ENCODE results near the gene CLDND2. TPM values are rescaled to one million over a fixed set of nuclear protein-coding genes. Genes with fewer than 3 reads are reported as not detected.

The CLDND2 gene
- total and polyA plus RNA-seq, 2 of the 4 experiments (the other 2 are of a cell fraction), result not detected

- H2AFZ ChIP-seq (replicated peaks; ENCODE audit: low read length, poor library complexity), result peak overlapping the region; percentile 41
These were observed 22.3 kb upstream of the CLDND2 start for GRCh38 chr19:51391073-51391611.

More at GRCh38 chr19:51391073-51391611, 22.3 kb upstream of the CLDND2 start:
- H4K8ac ChIP-seq (ENCODE audit: low read depth in 2 of 2, low read length in 2 of 2), result no peak overlapping the region; a peak in 1 of 4 replicates
- no peak overlapping the region for H2BK20ac ChIP-seq (ENCODE audit: low read depth, low read length)
- no peak overlapping the region for H3K18ac ChIP-seq (ENCODE audit: low read depth, low read length)
- H3K4ac ChIP-seq (ENCODE audit: low read depth, low read length), result no peak overlapping the region
- intact Hi-C loops (cut with micrococcal nuclease) (no loop called here), dilution Hi-C loops (cut with HindIII; ENCODE audit: low sequenced_read_pairs, unreplicated experiment) (no loop called here), in situ Hi-C loops (cut with MboI; ENCODE audit: low sequenced_read_pairs) (no loop called here)
- H3K14ac ChIP-seq (replicated peaks; ENCODE audit: low read depth, low read length), result no peak overlapping the region
- H2BK120ac ChIP-seq (ENCODE audit: low read depth, low read length), result no peak overlapping the region
- ChIA-PET POLR2A (ENCODE audit: unreplicated experiment) (no interaction called here), CTCF (no interaction called here)
- H3K23ac ChIP-seq (ENCODE audit: low read depth, low read length), result no peak overlapping the region
- 0 out of 4 replicates have a peak, but pooled peaks cover 0 to 6% of the 10 kb centered on the region in 2 experiments for H3K79me1 ChIP-seq (ENCODE audit: low read depth in 1 of 2, low read length in 2 of 2)
- H3K9me1 ChIP-seq (ENCODE audit: insufficient read depth, low read length), result no peaks in the 10 kb centered on the region; the same call in 1 of the 2 replicates
- no peak overlapping the region for H2AK9ac ChIP-seq (replicated peaks; ENCODE audit: low read depth, low read length, poor library complexity)
- no peak overlapping the region; the same call in 1 of the 2 replicates for H4K5ac ChIP-seq (ENCODE audit: low read depth, low read length)
- H3K56ac ChIP-seq (ENCODE audit: extremely low read depth, insufficient read depth, low read length), result no peak overlapping the region
- ATAC-seq (ENCODE audit: low read depth) (no peak), DNase-seq (no peak)
- H3K4me1 ChIP-seq (ENCODE audit: control insufficient read depth, insufficient read depth, low read length), result no peaks in the 10 kb centered on the region
- no peak overlapping the region for H2AK5ac ChIP-seq (ENCODE audit: low read depth, low read length)
- H3K9ac ChIP-seq (ENCODE audit: low read depth, low read length), result no peak overlapping the region
- H4K91ac ChIP-seq (ENCODE audit: insufficient read depth, low read depth, low read length), result no peak overlapping the region
- no TSS peak for BruUV-seq (replicated peaks)
- no peak overlapping the region for H3K4me3 ChIP-seq (ENCODE audit: insufficient read depth, low read depth, low read length)
- WGBS, 2 experiments (ENCODE audit: extremely low coverage in 2 of 2, insufficient read length in 1 of 2), result 25% methylated on average over 2 of the region's 8 CpGs; no CpG with 5 or more reads in 1 of the 2 experiments
- H3K9me3 ChIP-seq (ENCODE audit: control insufficient read depth, insufficient read depth, low read length), result no peaks in the 10 kb centered on the region
- H2BK5ac ChIP-seq (ENCODE audit: low read depth, low read length, poor library complexity, severe bottlenecking), result no peak overlapping the region
- no peak for TF ChIP-seq MAFK (IDR thresholded peaks at IDR 0.05; ENCODE audit: low read depth, low read length)
- no peak for TF ChIP-seq ELK1 (IDR thresholded peaks at IDR 0.05; ENCODE audit: borderline replicate concordance, low read depth, low read length)
- TF ChIP-seq POLR2A (IDR thresholded peaks at IDR 0.05; ENCODE audit: low read depth, low read length), result no peak
- TF ChIP-seq RAD21 (IDR thresholded peaks at IDR 0.05; ENCODE audit: low read length), result no peak
- TF ChIP-seq MXI1 (IDR thresholded peaks at IDR 0.05; ENCODE audit: borderline replicate concordance, low read depth, low read length), result no peak
- TF ChIP-seq BHLHE40 (IDR thresholded peaks at IDR 0.05; ENCODE audit: low read depth, low read length), result no peak
- TF ChIP-seq CHD1 (IDR thresholded peaks at IDR 0.05; ENCODE audit: low read depth, low read length), result no peak
- TF ChIP-seq CEBPB (IDR thresholded peaks at IDR 0.05; ENCODE audit: low read depth, low read length), result no peak
- no peak for TF ChIP-seq NFE2L2 (IDR thresholded peaks at IDR 0.05; ENCODE audit: low read depth, low read length)
- TF ChIP-seq, protein P1, sequence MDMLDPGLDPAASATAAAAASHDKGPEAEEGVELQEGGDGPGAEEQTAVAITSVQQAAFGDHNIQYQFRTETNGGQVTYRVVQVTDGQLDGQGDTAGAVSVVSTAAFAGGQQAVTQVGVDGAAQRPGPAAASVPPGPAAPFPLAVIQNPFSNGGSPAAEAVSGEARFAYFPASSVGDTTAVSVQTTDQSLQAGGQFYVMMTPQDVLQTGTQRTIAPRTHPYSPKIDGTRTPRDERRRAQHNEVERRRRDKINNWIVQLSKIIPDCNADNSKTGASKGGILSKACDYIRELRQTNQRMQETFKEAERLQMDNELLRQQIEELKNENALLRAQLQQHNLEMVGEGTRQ (IDR thresholded peaks at IDR 0.05; ENCODE audit: low read depth, low read length), result no peak
- TF ChIP-seq FOS (IDR thresholded peaks at IDR 0.05; ENCODE audit: low read depth, low read length), result no peak
- no peak for TF ChIP-seq RFX5 (IDR thresholded peaks at IDR 0.05; ENCODE audit: low read depth, low read length)
- no peak for TF ChIP-seq MAZ (IDR thresholded peaks at IDR 0.05; ENCODE audit: borderline replicate concordance, low read depth, low read length)
- TF ChIP-seq RCOR1 (IDR thresholded peaks at IDR 0.05; ENCODE audit: insufficient replicate concordance, low read length), result no peak
- TF ChIP-seq CTCF (conservative IDR thresholded peaks at IDR 0.05; ENCODE audit: low read depth, low read length), result no peak
- no peak overlapping the region for H3K27ac ChIP-seq (ENCODE audit: insufficient read depth, low read length)
- H3K4me2 ChIP-seq (ENCODE audit: low read depth, low read length), result no peak overlapping the region
- H2BK15ac ChIP-seq (ENCODE audit: low read depth, low read length), result no peak overlapping the region
- H3K36me3 ChIP-seq (ENCODE audit: control insufficient read depth, insufficient read depth, low read length), result no peaks in the 10 kb centered on the region
- H4K20me1 ChIP-seq (ENCODE audit: insufficient read depth, low read length), result no peaks in the 10 kb centered on the region
- H3K27me3 ChIP-seq (ENCODE audit: control insufficient read depth, insufficient read depth, low read length), result no peaks in the 10 kb centered on the region
